Neuronal stem cell (in vitro differentiated cells): ENCODE data around the gene KIRREL2.

Source experiments
- DNase-seq: peaks from one replicate; pipeline ENCODE4 v3.0.0-alpha.2; 2013; ENCODE audit warnings: low spot score
- H2AFZ ChIP-seq: one replicate; pipeline ENCODE4 v1.6.1; 2013; ENCODE audit warnings: mild to moderate bottlenecking, low read length, inconsistent platforms
- H2AK5ac ChIP-seq: 2 replicates; pipeline ENCODE4 v1.6.1; 2013; ENCODE audit warnings: low read depth, mild to moderate bottlenecking, inconsistent platforms, low read length, moderate library complexity, mixed read lengths
- H2BK120ac ChIP-seq: 2 replicates; pipeline ENCODE4 v1.6.1; 2013; ENCODE audit warnings: low read depth, mild to moderate bottlenecking, inconsistent platforms, low read length, moderate library complexity, mixed read lengths
- H2BK12ac ChIP-seq: one replicate; pipeline ENCODE4 v1.6.1; 2013; ENCODE audit warnings: low read length, inconsistent platforms
- H2BK15ac ChIP-seq: 2 replicates; pipeline ENCODE4 v1.6.1; 2013; ENCODE audit warnings: mild to moderate bottlenecking, low read length, inconsistent platforms, mixed read lengths
- H2BK5ac ChIP-seq: one replicate; pipeline ENCODE4 v1.6.1; 2013; ENCODE audit warnings: inconsistent platforms, mild to moderate bottlenecking, low read length, moderate library complexity
- H3K14ac ChIP-seq: one replicate; pipeline ENCODE4 v1.6.1; 2013; ENCODE audit warnings: low read length, inconsistent platforms
- H3K18ac ChIP-seq: 2 replicates; pipeline ENCODE4 v1.6.1; 2013; ENCODE audit warnings: low read length, inconsistent platforms
- H3K23ac ChIP-seq: 2 replicates; pipeline ENCODE4 v1.6.1; 2013; ENCODE audit warnings: low read depth, mild to moderate bottlenecking, mixed read lengths, low read length, inconsistent platforms; ENCODE audit not compliant: poor library complexity
- H3K27ac ChIP-seq: replicated peaks from 3 replicates; pipeline ENCODE4 v1.5.1; 2013; ENCODE audit warnings: low read length, inconsistent platforms
- H3K27me3 ChIP-seq, 3 experiments: 2 replicates each; pipeline ENCODE4 v1.6.1; 2013; ENCODE audit warnings: low read length in 3 of 3, mild to moderate bottlenecking in 2 of 3, inconsistent platforms in 1 of 3, low read depth in 1 of 3, mixed read lengths in 1 of 3, moderate library complexity in 1 of 3; ENCODE audit not compliant: control insufficient read depth in 3 of 3, insufficient read depth in 3 of 3
- H3K36me3 ChIP-seq, 2 donors: replicated peaks in 1 of 2; 2 replicates each; pipeline ENCODE4 v1.6.1; 2013; ENCODE audit warnings: low read length in 2 of 2; ENCODE audit not compliant: control insufficient read depth in 2 of 2, insufficient read depth in 2 of 2
- H3K4ac ChIP-seq: 2 replicates; pipeline ENCODE4 v1.6.1; 2013; ENCODE audit warnings: inconsistent platforms, mild to moderate bottlenecking, low read length, moderate library complexity
- H3K4me1 ChIP-seq, 2 donors: 1 replicate in 1 of 2; 2 replicates in 1 of 2; pipeline ENCODE4 v1.6.1; 2013; ENCODE audit warnings: low read length in 2 of 2, low read depth in 1 of 2; ENCODE audit not compliant: control insufficient read depth in 2 of 2, insufficient read depth in 1 of 2
- H3K4me2 ChIP-seq: one replicate; pipeline ENCODE4 v1.6.1; 2013; ENCODE audit warnings: mild to moderate bottlenecking, low read length, inconsistent platforms; ENCODE audit not compliant: insufficient read depth, poor library complexity, severe bottlenecking
- H3K4me3 ChIP-seq, 2 donors: 2 replicates each; pipeline ENCODE4 v1.5.1; 2013; ENCODE audit warnings: low read length in 2 of 2, mild to moderate bottlenecking in 2 of 2, inconsistent platforms in 1 of 2, moderate library complexity in 1 of 2
- H3K79me1 ChIP-seq: one replicate; pipeline ENCODE4 v1.6.1; 2013; ENCODE audit warnings: low read depth, mild to moderate bottlenecking, inconsistent platforms, low read length, moderate library complexity
- H3K9ac ChIP-seq: one replicate; pipeline ENCODE4 v1.6.1; 2013; ENCODE audit warnings: mild to moderate bottlenecking, low read depth, low read length, inconsistent platforms; ENCODE audit not compliant: poor library complexity
- H3K9me3 ChIP-seq, 2 donors: replicated peaks in 1 of 2; 2 replicates each; pipeline versions ENCODE3 to v1.6.1; 2013; ENCODE audit warnings: low read length in 2 of 2, mild to moderate bottlenecking in 2 of 2, inconsistent platforms in 1 of 2, low read depth in 1 of 2, mixed read lengths in 1 of 2, moderate library complexity in 1 of 2; ENCODE audit not compliant: control insufficient read depth in 2 of 2, insufficient read depth in 1 of 2
- H4K8ac ChIP-seq: one replicate; pipeline ENCODE4 v1.6.1; 2013; ENCODE audit warnings: low read depth, mild to moderate bottlenecking, inconsistent platforms, low read length, moderate library complexity
- H4K91ac ChIP-seq: one replicate; pipeline ENCODE4 v1.6.1; 2013; ENCODE audit warnings: low read length, low read depth, mild to moderate bottlenecking, inconsistent platforms; ENCODE audit not compliant: poor library complexity
- WGBS, 2 donors: extraction: QIAGEN DNeasy Blood & Tissue Kit; methylation state at CpG; one replicate each; pipeline ENCODE4 v1.1.7; 2013; ENCODE audit warnings: missing lambda C conversion rate in 2 of 2, mixed read lengths in 1 of 2; ENCODE audit not compliant: insufficient read length in 2 of 2, insufficient replicate concordance in 1 of 2; ENCODE audit errors: extremely low coverage in 2 of 2; 5-methylcytosine and 5-hydroxymethylcytosine counted together

Gene KIRREL2

GRCh38 chr19:35841961-35842595 lies 14.6 kb upstream of the KIRREL2 start:
- no peak overlapping the region for H2BK5ac ChIP-seq
- no peaks in the 10 kb centered on the region for H3K36me3 ChIP-seq
- H3K4ac ChIP-seq: no peak overlapping the region
- DNase-seq: no peak
- H3K4me3 ChIP-seq: no peak overlapping the region
- H3K27ac ChIP-seq: no peak overlapping the region
- H3K27me3 ChIP-seq: peaks cover 21 to 58% (median 43%) of the 10 kb centered on the region in 3 experiments
- no peak overlapping the region for H4K8ac ChIP-seq
- 100% methylated on average over 1 of the region's 13 CpGs; no CpG with 5 or more reads in 1 of the 2 donors for WGBS, 2 donors
- H3K14ac ChIP-seq: peak overlapping the region; percentile 82
- no peak overlapping the region for H2AK5ac ChIP-seq
- H4K91ac ChIP-seq: no peak overlapping the region
- no peak overlapping the region for H2BK15ac ChIP-seq
- H2BK120ac ChIP-seq: no peak overlapping the region
- peak overlapping the region; percentile 65 for H3K23ac ChIP-seq
- H3K9me3 ChIP-seq: peaks cover 0 to 2% of the 10 kb centered on the region in 2 donors
- no peak overlapping the region for H2AFZ ChIP-seq
- no peak overlapping the region for H3K9ac ChIP-seq
- H3K4me2 ChIP-seq: no peak overlapping the region
- peak overlapping the region; percentile 17 for H3K18ac ChIP-seq
- peaks cover 4 to 7% of the 10 kb centered on the region in 2 donors for H3K4me1 ChIP-seq
- H2BK12ac ChIP-seq: no peak overlapping the region
- no peaks in the 10 kb centered on the region for H3K79me1 ChIP-seq

DNA sequence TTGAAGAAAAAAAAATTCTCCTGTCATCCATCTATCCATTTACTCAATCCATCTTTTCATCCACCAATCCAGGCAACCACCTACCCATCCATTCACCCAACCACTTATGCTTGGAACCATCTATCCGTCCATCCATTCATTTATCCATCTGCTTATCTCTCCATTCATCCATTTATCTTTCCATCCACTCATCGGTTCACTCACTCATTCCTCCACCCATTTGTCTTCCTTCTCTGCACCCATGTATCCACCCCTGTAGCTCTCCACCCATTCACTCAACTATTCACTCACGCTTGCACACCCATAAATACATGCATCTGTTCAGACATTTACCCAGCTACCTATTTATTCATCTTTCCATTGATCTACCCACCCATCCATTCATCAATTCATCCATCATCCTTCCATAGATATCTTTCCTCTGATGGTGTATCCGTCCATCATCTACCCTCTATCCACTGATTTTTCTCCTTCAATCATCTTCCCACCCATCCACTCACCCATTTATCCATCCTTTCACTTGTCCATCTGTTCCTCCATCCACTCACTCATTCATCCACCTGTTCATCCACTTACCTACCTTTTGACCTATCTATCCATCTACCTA lies 13.9 kb upstream of the KIRREL2 start:
- H3K27me3 ChIP-seq: peaks cover 21 to 64% (median 43%) of the 10 kb centered on the region in 3 experiments
- no CpG with 5 or more reads among the region's 4 CpGs for WGBS, 2 donors

GRCh38 chr19:35843676-35844481 lies 12.8 kb upstream of the KIRREL2 start:
- Histone ChIP-seq H3K4me2 (no peak overlapping the region), H2BK120ac (no peak overlapping the region), H3K4ac (no peak overlapping the region), H3K14ac (peak overlapping the region; percentile 38), H3K18ac (peak overlapping the region; percentile 71), H3K36me3 (no peaks in the 10 kb centered on the region), H2AK5ac (no peak overlapping the region), H3K79me1 (no peaks in the 10 kb centered on the region), H3K4me3 (no peak overlapping the region), H3K9me3 (peaks cover 0 to 2% of the 10 kb centered on the region in 2 donors), H2BK15ac (no peak overlapping the region), H4K8ac (no peak overlapping the region), H2BK5ac (peak overlapping the region; percentile 13), H3K9ac (no peak overlapping the region), H3K27ac (no peak overlapping the region), H4K91ac (no peak overlapping the region), H3K27me3 (peaks cover 21 to 74% (median 47%) of the 10 kb centered on the region in 3 experiments), H3K23ac (peak overlapping the region; percentile 95), H2BK12ac (no peak overlapping the region), H3K4me1 (peaks cover 4 to 7% of the 10 kb centered on the region in 2 donors), H2AFZ (peak overlapping the region; percentile 17)
- no CpG with 5 or more reads among the region's 42 CpGs for WGBS, 2 donors
- no peak for DNase-seq

More for the DNA sequence above, 13.9 kb upstream of the KIRREL2 start:
- Histone ChIP-seq H3K4me2 (no peak overlapping the region), H3K14ac (no peak overlapping the region), H2BK5ac (no peak overlapping the region), H2BK15ac (no peak overlapping the region), H2BK120ac (no peak overlapping the region), H4K91ac (no peak overlapping the region), H3K4ac (no peak overlapping the region), H3K18ac (no peak overlapping the region), H3K36me3 (no peaks in the 10 kb centered on the region), H3K9ac (no peak overlapping the region), H4K8ac (no peak overlapping the region), H3K23ac (no peak overlapping the region), H3K79me1 (no peaks in the 10 kb centered on the region), H2BK12ac (no peak overlapping the region), H3K4me3 (no peak overlapping the region), H3K9me3 (peaks cover 0 to 2% of the 10 kb centered on the region in 2 donors), H2AK5ac (no peak overlapping the region), H3K4me1 (peaks cover 4 to 7% of the 10 kb centered on the region in 2 donors), H2AFZ (no peak overlapping the region), H3K27ac (no peak overlapping the region)
- DNase-seq: no peak
